HCT116 (cell line): ENCODE measurements around the gene ADORA1. TPM values are rescaled to one million over a fixed set of nuclear protein-coding genes. Genes with fewer than 3 reads are reported as not detected.
A peak's percentile ranks its signal among the peaks of the same experiment; 100 is the strongest.

Source experiments
- ATAC-seq: fragments of 200-7000 bp; cut with Tn5 transposase; 2 replicates; pipeline ENCODE4 v1.9.1; 2020; ENCODE audit warnings: mild to moderate bottlenecking, moderate library complexity
- BruUV-seq: library from RNA; stranded (reverse); fragments of 400-500 nt; replicated peaks from 2 replicates; lab custom pipeline; 2021; lab: Mats Ljungman, UMichigan
- CTCF ChIA-PET: fragments of 300-600 bp; sonication (Branson Sonifier 250); formaldehyde crosslinking; loops from one replicate; lab custom pipeline; 2021; ENCODE audit warnings: antibody characterized with exemption; lab: Charles Lee
- POLR2A ChIA-PET: fragments of 300-600, 350-600 bp; sonication (Branson Sonifier 250); formaldehyde crosslinking; loops from one replicate; lab custom pipeline; 2021; ENCODE audit warnings: antibody characterized with exemption; lab: Charles Lee
- RAD21 ChIA-PET, 2 experiments: fragments of 300-600 bp; sonication (Branson Sonifier 250); formaldehyde crosslinking; loops; one replicate each; lab custom pipeline; 2023; ENCODE audit warnings: low total read pairs in 2 of 2; ENCODE audit not compliant: uncharacterized antibody in 2 of 2, unreplicated experiment in 2 of 2, low non-redundant PET in 1 of 2; lab: Charles Lee
- DNase-seq: peaks from one replicate; pipeline ENCODE4 v3.0.0-alpha.2; 2010; ENCODE audit warnings: low read depth, low spot score
- H2AFZ ChIP-seq: fragments of 200-600 bp; shearing (Covaris generic), sonication (generic); 2 replicates; pipeline ENCODE4 v1.6.1; 2017; ENCODE audit warnings: low read depth, mixed run types, mixed read lengths, antibody characterized with exemption, low read length; ENCODE audit not compliant: poor library complexity, severe bottlenecking
- H3K27ac ChIP-seq: 2 replicates; pipeline ENCODE4 v1.5.1; 2012; ENCODE audit warnings: low read depth, low read length
- H3K27me3 ChIP-seq: fragments of 200-600 bp; sonication (generic); 2 replicates; pipeline ENCODE4 v1.6.1; 2016; ENCODE audit warnings: mixed run types, low read length, mixed read lengths; ENCODE audit not compliant: insufficient read depth
- H3K36me3 ChIP-seq, 2 experiments: fragments of 200-500 bp in 1 of 2; fragments of 200-600 bp in 1 of 2; sonication (Bioruptor generic) in 1 of 2; sonication (generic) in 1 of 2; 2 replicates each; pipeline versions ENCODE4 v1.5.1 to v1.6.1; 2014 to 2016; ENCODE audit warnings: low read length in 2 of 2, inconsistent platforms in 1 of 2, mixed read lengths in 1 of 2, mixed run types in 1 of 2; ENCODE audit not compliant: insufficient read depth in 2 of 2, control insufficient read depth in 1 of 2
- H3K4me1 ChIP-seq, 2 experiments: fragments of 200-600 bp in 1 of 2; sonication (generic) in 1 of 2; 2 replicates each; pipeline versions ENCODE4 v1.5.1 to v1.6.1; 2012 to 2017; ENCODE audit warnings: low read length in 2 of 2, inconsistent platforms in 1 of 2, mild to moderate bottlenecking in 1 of 2, mixed read lengths in 1 of 2, mixed run types in 1 of 2, moderate library complexity in 1 of 2; ENCODE audit not compliant: insufficient read depth in 2 of 2, control insufficient read depth in 1 of 2
- H3K4me2 ChIP-seq: fragments of 200-600 bp; sonication (generic); 2 replicates; pipeline ENCODE4 v1.6.1; 2017; ENCODE audit warnings: mixed run types, low read length, mixed read lengths
- H3K4me3 ChIP-seq, 2 experiments: fragments of 200-600 bp in 1 of 2; sonication (generic) in 1 of 2; replicated peaks in 1 of 2; 2 replicates each; pipeline ENCODE4 v1.5.1; 2011 to 2016; ENCODE audit warnings: low read length in 2 of 2, control low read depth in 1 of 2, low read depth in 1 of 2, mild to moderate bottlenecking in 1 of 2, mixed read lengths in 1 of 2, mixed run types in 1 of 2
- H3K79me2 ChIP-seq: fragments of 200-600 bp; sonication (generic); 2 replicates; pipeline ENCODE4 v1.6.1; 2017; ENCODE audit warnings: mild to moderate bottlenecking, mixed run types, low read length, moderate library complexity, mixed read lengths; ENCODE audit not compliant: insufficient read depth
- H3K9ac ChIP-seq: fragments of 200-600 bp; sonication (generic); 2 replicates; pipeline ENCODE4 v1.6.1; 2016; ENCODE audit warnings: low read length, mixed read lengths
- H3K9me2 ChIP-seq: fragments of 200-600 bp; sonication (generic), shearing (Covaris generic); 2 replicates; pipeline ENCODE4 v1.6.1; 2017; ENCODE audit warnings: mixed run types, mild to moderate bottlenecking, moderate library complexity; ENCODE audit not compliant: insufficient read depth
- H3K9me3 ChIP-seq, 2 experiments: fragments of 200-500 bp in 1 of 2; fragments of 200-600 bp in 1 of 2; sonication (Bioruptor generic) in 1 of 2; sonication (generic) in 1 of 2; 2 replicates each; pipeline ENCODE4 v1.6.1; 2014 to 2017; ENCODE audit warnings: low read length in 2 of 2, mixed read lengths in 2 of 2, inconsistent platforms in 1 of 2, low read depth in 1 of 2, mild to moderate bottlenecking in 1 of 2, mixed run types in 1 of 2, moderate library complexity in 1 of 2; ENCODE audit not compliant: control insufficient read depth in 1 of 2, insufficient read depth in 1 of 2
- H4K20me1 ChIP-seq: fragments of 200-600 bp; sonication (generic), shearing (Covaris generic); 2 replicates; pipeline ENCODE4 v1.6.1; 2017; ENCODE audit warnings: mixed run types, mild to moderate bottlenecking, moderate library complexity; ENCODE audit not compliant: insufficient read depth
- ATF3 ChIP-seq: IDR thresholded peaks from 2 replicates; pipeline ENCODE4 v1.6.1; 2012
- CBX3 ChIP-seq: IDR thresholded peaks from 2 replicates; pipeline ENCODE4 v1.6.1; 2012; ENCODE audit warnings: low read depth
- CEBPB ChIP-seq: IDR thresholded peaks from 2 replicates; pipeline ENCODE4 v1.6.1; 2012; ENCODE audit warnings: low read depth
- CTCF ChIP-seq, 3 experiments: fragments of 200-600 bp in 1 of 3; sonication (generic) in 1 of 3; IDR thresholded peaks in 2 of 3; conservative IDR thresholded peaks in 1 of 3; 2 replicates each; pipeline ENCODE4 v1.5.1; 2012 to 2017; ENCODE audit warnings: low read depth in 2 of 3, low read length in 2 of 3, antibody characterized with exemption in 1 of 3, borderline replicate concordance in 1 of 3, control low read depth in 1 of 3, mild to moderate bottlenecking in 1 of 3, mixed read lengths in 1 of 3, mixed run types in 1 of 3, moderate library complexity in 1 of 3; ENCODE audit not compliant: insufficient read depth in 1 of 3
- EGR1 ChIP-seq: IDR thresholded peaks from 2 replicates; pipeline ENCODE4 v1.6.1; 2012; ENCODE audit warnings: low read depth
- EZH2phosphoT487 ChIP-seq: fragments of 200-600 bp; IDR thresholded peaks from 2 replicates; pipeline ENCODE4 v1.6.1; 2018; ENCODE audit warnings: antibody characterized with exemption, borderline replicate concordance
- FOSL1 ChIP-seq: IDR thresholded peaks from 2 replicates; pipeline ENCODE4 v1.6.1; 2012; ENCODE audit warnings: low read depth
- JUND ChIP-seq: IDR thresholded peaks from 2 replicates; pipeline ENCODE4 v1.6.1; 2012
- MAX ChIP-seq: IDR thresholded peaks from 2 replicates; pipeline ENCODE4 v1.6.1; 2012
- POLR2AphosphoS5 ChIP-seq: IDR thresholded peaks from 2 replicates; pipeline ENCODE4 v1.6.1; 2011; ENCODE audit warnings: mild to moderate bottlenecking, low read depth, low read length, moderate library complexity
- RAD21 ChIP-seq: IDR thresholded peaks from 2 replicates; pipeline ENCODE4 v1.6.1; 2012; ENCODE audit warnings: low read depth, mild to moderate bottlenecking
- REST ChIP-seq: IDR thresholded peaks from 2 replicates; pipeline ENCODE4 v1.6.1; 2012; ENCODE audit warnings: low read depth
- SIN3A ChIP-seq: IDR thresholded peaks from 2 replicates; pipeline ENCODE4 v1.6.1; 2012; ENCODE audit warnings: low read depth
- SP1 ChIP-seq: IDR thresholded peaks from 2 replicates; pipeline ENCODE4 v1.6.1; 2012; ENCODE audit warnings: low read depth
- SRF ChIP-seq: IDR thresholded peaks from 2 replicates; pipeline ENCODE4 v1.6.1; 2012; ENCODE audit warnings: low read depth
- TCF7L2 ChIP-seq: IDR thresholded peaks from 2 replicates; pipeline ENCODE4 v1.7.0; 2011; ENCODE audit warnings: borderline replicate concordance, inconsistent platforms; ENCODE audit not compliant: insufficient read depth, insufficient read length; ENCODE audit errors: extremely low read depth
- YY1 ChIP-seq: IDR thresholded peaks from 2 replicates; pipeline ENCODE4 v1.6.1; 2011; ENCODE audit warnings: low read length, low read depth, moderate library complexity, mild to moderate bottlenecking; ENCODE audit not compliant: insufficient replicate concordance; ENCODE audit errors: extremely low read depth
- ZBTB33 ChIP-seq: IDR thresholded peaks from 2 replicates; pipeline ENCODE4 v1.6.1; 2011; ENCODE audit warnings: mild to moderate bottlenecking, low read length, moderate library complexity; ENCODE audit not compliant: insufficient replicate concordance; ENCODE audit errors: extremely low read depth
- ZFX ChIP-seq: fragments of 450-650 bp; IDR thresholded peaks from 2 replicates; pipeline ENCODE4 v1.6.1; 2017
- ZNF274 ChIP-seq: fragments of 200-500 bp; sonication (Bioruptor generic); IDR thresholded peaks from 2 replicates; pipeline ENCODE4 v1.6.1; 2014; ENCODE audit warnings: mild to moderate bottlenecking, low read depth, low read length, inconsistent platforms
- intact Hi-C: fragments of 100-400 bp; cut with micrococcal nuclease; formaldehyde crosslinking; loops from 2 replicates; pipeline ENCODE4 v1.10.0; 2022
- total RNA-seq: library from RNA; stranded (reverse); gene quantifications from one replicate; pipeline ENCODE4 v1.2.1, GENCODE V29; 2021; ENCODE audit not compliant: unreplicated experiment

ADORA1 gene
- total RNA-seq, 1 experiment from 2014 or later, result 2.8 TPM

- ATAC-seq (no peak), DNase-seq (no peak)
- Histone ChIP-seq H3K4me1 (peaks cover 0 to 24% of the 10 kb centered on the region in 2 experiments; a peak in 2 of 4 replicates), H2AFZ (no peak overlapping the region), H3K36me3 (no peaks in the 10 kb centered on the region), H3K4me2 (0 out of 2 replicates have a peak overlapping the region, but pooled peaks have one; percentile 0), H3K79me2 (no peaks in the 10 kb centered on the region), H3K4me3 (no peak overlapping the region), H3K9me3 (no peaks in the 10 kb centered on the region), H3K27ac (no peak overlapping the region), H3K9ac (no peak overlapping the region), H3K27me3 (no peaks in the 10 kb centered on the region)
- no TSS peak for BruUV-seq
- RAD21 ChIA-PET, result no interaction called here
- POLR2A ChIA-PET, result no interaction called here
- no peak for TF ChIP-seq SP1
- no peak for TF ChIP-seq TCF7L2
- no peak for TF ChIP-seq JUND
- no peak for TF ChIP-seq POLR2AphosphoS5
- TF ChIP-seq SRF, result no peak
- no peak for TF ChIP-seq FOSL1
- TF ChIP-seq YY1, result no peak
- TF ChIP-seq CTCF (IDR thresholded peaks at IDR 0.05 in 2 of 3, conservative IDR thresholded peaks at IDR 0.05 in 1 of 3; ENCODE audit: borderline replicate concordance in 1 of 3, insufficient read depth in 1 of 3, low read depth in 2 of 3, low read length in 2 of 3), result no peak
- TF ChIP-seq ZBTB33, result no peak
- TF ChIP-seq SIN3A, result no peak
- no peak for TF ChIP-seq EGR1
- no peak for TF ChIP-seq EZH2phosphoT487
- no peak for TF ChIP-seq ATF3
- TF ChIP-seq CBX3, result no peak
- TF ChIP-seq ZNF274, result no peak
- TF ChIP-seq RAD21, result no peak
- TF ChIP-seq ZFX, result no peak
- TF ChIP-seq REST, result no peak
- TF ChIP-seq MAX, result no peak
- no peak for TF ChIP-seq CEBPB
- TF ChIP-seq, all 23 proteins: peak for 0
- intact Hi-C loops, result no loop called here
- H3K9me2 ChIP-seq, result no peaks in the 10 kb centered on the region
- CTCF ChIA-PET, result interaction anchor here (1.1 kb wide), 2 partner anchors 10 to 13 kb away, joined by 3 to 4 read pairs; partner anchors contain the start of gene MYBPH
- H4K20me1 ChIP-seq, result no peaks in the 10 kb centered on the region
Measured at GRCh38 chr1:203185585-203185984, 58.1 kb downstream of the ADORA1 start.
